ENCODE results near the gene SELE.

DNA sequence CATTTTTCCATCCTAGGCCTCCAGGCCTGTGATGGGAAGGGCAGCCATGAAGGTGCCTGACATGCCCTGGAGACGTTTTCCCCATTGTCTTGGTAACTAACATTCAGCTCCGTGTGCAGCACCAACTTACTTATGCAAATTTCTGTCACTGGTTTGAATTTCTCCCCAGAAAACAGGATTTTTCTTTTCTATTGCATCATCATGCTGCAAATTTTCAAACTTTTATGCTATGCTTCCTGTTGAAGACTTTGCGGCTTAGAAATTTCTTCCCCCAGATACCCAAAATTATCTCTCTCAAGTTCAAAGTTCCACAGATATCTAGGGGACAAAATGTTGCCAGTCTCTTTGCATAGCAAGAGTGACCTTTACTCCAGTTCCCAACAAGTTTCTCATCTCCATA lies 25.2 kb upstream of the SELE start:
- TF ChIP-seq, protein P1, sequence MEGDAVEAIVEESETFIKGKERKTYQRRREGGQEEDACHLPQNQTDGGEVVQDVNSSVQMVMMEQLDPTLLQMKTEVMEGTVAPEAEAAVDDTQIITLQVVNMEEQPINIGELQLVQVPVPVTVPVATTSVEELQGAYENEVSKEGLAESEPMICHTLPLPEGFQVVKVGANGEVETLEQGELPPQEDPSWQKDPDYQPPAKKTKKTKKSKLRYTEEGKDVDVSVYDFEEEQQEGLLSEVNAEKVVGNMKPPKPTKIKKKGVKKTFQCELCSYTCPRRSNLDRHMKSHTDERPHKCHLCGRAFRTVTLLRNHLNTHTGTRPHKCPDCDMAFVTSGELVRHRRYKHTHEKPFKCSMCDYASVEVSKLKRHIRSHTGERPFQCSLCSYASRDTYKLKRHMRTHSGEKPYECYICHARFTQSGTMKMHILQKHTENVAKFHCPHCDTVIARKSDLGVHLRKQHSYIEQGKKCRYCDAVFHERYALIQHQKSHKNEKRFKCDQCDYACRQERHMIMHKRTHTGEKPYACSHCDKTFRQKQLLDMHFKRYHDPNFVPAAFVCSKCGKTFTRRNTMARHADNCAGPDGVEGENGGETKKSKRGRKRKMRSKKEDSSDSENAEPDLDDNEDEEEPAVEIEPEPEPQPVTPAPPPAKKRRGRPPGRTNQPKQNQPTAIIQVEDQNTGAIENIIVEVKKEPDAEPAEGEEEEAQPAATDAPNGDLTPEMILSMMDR (IDR thresholded peaks at IDR 0.05) = no peak
- TF ChIP-seq NR1H2 (CRISPR knock-in tag; IDR thresholded peaks at IDR 0.05) = no peak
- TF ChIP-seq, protein P2, sequence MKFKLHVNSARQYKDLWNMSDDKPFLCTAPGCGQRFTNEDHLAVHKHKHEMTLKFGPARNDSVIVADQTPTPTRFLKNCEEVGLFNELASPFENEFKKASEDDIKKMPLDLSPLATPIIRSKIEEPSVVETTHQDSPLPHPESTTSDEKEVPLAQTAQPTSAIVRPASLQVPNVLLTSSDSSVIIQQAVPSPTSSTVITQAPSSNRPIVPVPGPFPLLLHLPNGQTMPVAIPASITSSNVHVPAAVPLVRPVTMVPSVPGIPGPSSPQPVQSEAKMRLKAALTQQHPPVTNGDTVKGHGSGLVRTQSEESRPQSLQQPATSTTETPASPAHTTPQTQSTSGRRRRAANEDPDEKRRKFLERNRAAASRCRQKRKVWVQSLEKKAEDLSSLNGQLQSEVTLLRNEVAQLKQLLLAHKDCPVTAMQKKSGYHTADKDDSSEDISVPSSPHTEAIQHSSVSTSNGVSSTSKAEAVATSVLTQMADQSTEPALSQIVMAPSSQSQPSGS (CRISPR knock-in tag; IDR thresholded peaks at IDR 0.05; ENCODE audit: borderline replicate concordance, low read depth) = no peak
- TF ChIP-seq, protein P3, sequence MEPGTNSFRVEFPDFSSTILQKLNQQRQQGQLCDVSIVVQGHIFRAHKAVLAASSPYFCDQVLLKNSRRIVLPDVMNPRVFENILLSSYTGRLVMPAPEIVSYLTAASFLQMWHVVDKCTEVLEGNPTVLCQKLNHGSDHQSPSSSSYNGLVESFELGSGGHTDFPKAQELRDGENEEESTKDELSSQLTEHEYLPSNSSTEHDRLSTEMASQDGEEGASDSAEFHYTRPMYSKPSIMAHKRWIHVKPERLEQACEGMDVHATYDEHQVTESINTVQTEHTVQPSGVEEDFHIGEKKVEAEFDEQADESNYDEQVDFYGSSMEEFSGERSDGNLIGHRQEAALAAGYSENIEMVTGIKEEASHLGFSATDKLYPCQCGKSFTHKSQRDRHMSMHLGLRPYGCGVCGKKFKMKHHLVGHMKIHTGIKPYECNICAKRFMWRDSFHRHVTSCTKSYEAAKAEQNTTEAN (CRISPR knock-in tag; IDR thresholded peaks at IDR 0.05) = no peak
- TF ChIP-seq EMX1 (CRISPR knock-in tag; IDR thresholded peaks at IDR 0.05) = no peak
- TF ChIP-seq, protein P4, sequence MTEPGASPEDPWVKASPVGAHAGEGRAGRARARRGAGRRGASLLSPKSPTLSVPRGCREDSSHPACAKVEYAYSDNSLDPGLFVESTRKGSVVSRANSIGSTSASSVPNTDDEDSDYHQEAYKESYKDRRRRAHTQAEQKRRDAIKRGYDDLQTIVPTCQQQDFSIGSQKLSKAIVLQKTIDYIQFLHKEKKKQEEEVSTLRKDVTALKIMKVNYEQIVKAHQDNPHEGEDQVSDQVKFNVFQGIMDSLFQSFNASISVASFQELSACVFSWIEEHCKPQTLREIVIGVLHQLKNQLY (CRISPR knock-in tag; IDR thresholded peaks at IDR 0.05) = no peak
- TF ChIP-seq NFE2L1 (CRISPR knock-in tag; IDR thresholded peaks at IDR 0.05) = no peak
- TF ChIP-seq ZNF121 (CRISPR knock-in tag; IDR thresholded peaks at IDR 0.05) = no peak
- no peak for TF ChIP-seq NFYB (CRISPR knock-in tag; conservative IDR thresholded peaks at IDR 0.05; ENCODE audit: low read depth)
